HG02798 (cell line): ENCODE results near the gene CYP3A4.
"Not testable (repeated sequence)": the region's sequence is repeated elsewhere in the genome, so short reads cannot be mapped to it uniquely, and the experiment has no call there.

Experiments used
- ATAC-seq: cut with Tn5 transposase; IDR thresholded peaks from one replicate; pipeline ENCODE4 v1.9.1; 2021; ENCODE audit warnings: mild to moderate bottlenecking; ENCODE audit not compliant: unreplicated experiment, poor library complexity

The CYP3A4 gene

GRCh38 chr7:99793443-99793842, 9.5 kb upstream of the CYP3A4 start:
- no peak for ATAC-seq

- ATAC-seq, result no peak
These were observed 9.0 kb upstream of the CYP3A4 start for GRCh38 chr7:99792967-99793366.

- no peak for ATAC-seq
These were observed 7.8 kb upstream of the CYP3A4 start for GRCh38 chr7:99791667-99792369.

- no peak for ATAC-seq
These were observed 7.0 kb upstream of the CYP3A4 start for GRCh38 chr7:99791021-99791420.

GRCh38 chr7:99790407-99790806, 6.4 kb upstream of the CYP3A4 start:
- no peak for ATAC-seq

- no peak for ATAC-seq
These were observed 5.6 kb upstream of the CYP3A4 start for GRCh38 chr7:99789441-99790070.

- no peak for ATAC-seq
These were observed 4.6 kb upstream of the CYP3A4 start for GRCh38 chr7:99788554-99788953.

- no peak for ATAC-seq
These were observed 2.8 kb upstream of the CYP3A4 start for GRCh38 chr7:99786726-99787335.

GRCh38 chr7:99785654-99786053, 1.7 kb upstream of the CYP3A4 start:
- ATAC-seq, result not testable (repeated sequence)

- no peak for ATAC-seq
These were observed 1.7 kb downstream of the CYP3A4 start for GRCh38 chr7:99782012-99782953.

- ATAC-seq, result no peak
These were observed 3.4 kb downstream of the CYP3A4 start for GRCh38 chr7:99780588-99780987.

GRCh38 chr7:99779949-99780348, 4.0 kb downstream of the CYP3A4 start:
- no peak for ATAC-seq

GRCh38 chr7:99778880-99779279, 5.1 kb downstream of the CYP3A4 start:
- ATAC-seq, result no peak

- not testable (repeated sequence) for ATAC-seq
These were observed 10.6 kb downstream of the CYP3A4 start for GRCh38 chr7:99773395-99773794.

GRCh38 chr7:99772565-99772964, 11.4 kb downstream of the CYP3A4 start:
- ATAC-seq, result no peak

- not testable (repeated sequence) for ATAC-seq
These were observed 14.5 kb downstream of the CYP3A4 start for GRCh38 chr7:99769494-99769893.

GRCh38 chr7:99768471-99768870, 15.5 kb downstream of the CYP3A4 start:
- ATAC-seq, result no peak

GRCh38 chr7:99767662-99768061, 16.3 kb downstream of the CYP3A4 start:
- ATAC-seq, result peak; percentile 79

- no peak for ATAC-seq
These were observed 17.4 kb downstream of the CYP3A4 start for GRCh38 chr7:99766484-99767099.

GRCh38 chr7:99764478-99764877, 19.5 kb downstream of the CYP3A4 start:
- no peak for ATAC-seq
